Prostate gland (tissue), 2 donors: Measurements from ENCODE around the gene CCL19.

ENCODE experiments used
- CTCF ChIP-seq, 4 experiments: fragments of 200-600 bp in 2 of 4; fragments of 450-650 bp in 2 of 4; sonication (generic) in 2 of 4; IDR thresholded peaks; 1 replicate in 3 of 4; 2 replicates in 1 of 4; pipeline ENCODE4 v1.5.1; 2016 to 2019; ENCODE audit warnings: antibody characterized with exemption in 4 of 4, mild to moderate bottlenecking in 2 of 4, moderate library complexity in 2 of 4
- POLR2A ChIP-seq: fragments of 450-650 bp; IDR thresholded peaks from one replicate; pipeline ENCODE4 v1.6.1; 2016; ENCODE audit warnings: antibody characterized with exemption, mild to moderate bottlenecking
- POLR2AphosphoS5 ChIP-seq: sonication (generic); formaldehyde crosslinking; IDR thresholded peaks from one replicate; pipeline ENCODE4 v1.6.1; 2017; ENCODE audit warnings: antibody characterized with exemption

DNA sequence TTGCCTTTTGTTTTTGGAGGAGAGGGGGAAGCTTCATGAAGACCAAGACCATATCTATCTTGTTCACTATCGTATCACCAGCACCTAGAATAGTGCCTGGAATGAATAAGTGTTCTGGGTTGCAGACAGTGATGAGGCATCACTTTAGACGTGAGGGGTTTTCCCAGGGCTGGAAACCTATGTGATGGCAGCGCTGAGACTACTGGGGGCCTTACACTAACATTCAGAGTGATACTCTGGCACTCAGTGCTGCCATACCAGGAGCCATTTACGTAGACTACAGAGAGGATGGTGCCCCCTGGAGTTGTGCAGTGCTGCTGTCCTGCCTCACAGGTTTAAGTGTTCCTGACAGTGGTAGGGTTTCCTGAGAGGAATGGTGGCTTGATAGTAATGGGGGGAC is 6.9 kb downstream of the CCL19 start:
- TF ChIP-seq CTCF (IDR thresholded peaks at IDR 0.05) (no peak), POLR2A (no peak), POLR2AphosphoS5 (no peak)
